NOMO-1 treated with DMSO at 0.1 percent for 48 hours (cell line): ENCODE data around the gene OLFM2.
"Not testable (repeated sequence)": the region's sequence is repeated elsewhere in the genome, so short reads cannot be mapped to it uniquely, and the experiment has no call there.

Experiments used
- DNase-seq: peaks from one replicate; lab custom pipeline; 2025; ENCODE audit not compliant: unreplicated experiment; lab: John Stamatoyannopoulos, UW

Gene OLFM2

DNA sequence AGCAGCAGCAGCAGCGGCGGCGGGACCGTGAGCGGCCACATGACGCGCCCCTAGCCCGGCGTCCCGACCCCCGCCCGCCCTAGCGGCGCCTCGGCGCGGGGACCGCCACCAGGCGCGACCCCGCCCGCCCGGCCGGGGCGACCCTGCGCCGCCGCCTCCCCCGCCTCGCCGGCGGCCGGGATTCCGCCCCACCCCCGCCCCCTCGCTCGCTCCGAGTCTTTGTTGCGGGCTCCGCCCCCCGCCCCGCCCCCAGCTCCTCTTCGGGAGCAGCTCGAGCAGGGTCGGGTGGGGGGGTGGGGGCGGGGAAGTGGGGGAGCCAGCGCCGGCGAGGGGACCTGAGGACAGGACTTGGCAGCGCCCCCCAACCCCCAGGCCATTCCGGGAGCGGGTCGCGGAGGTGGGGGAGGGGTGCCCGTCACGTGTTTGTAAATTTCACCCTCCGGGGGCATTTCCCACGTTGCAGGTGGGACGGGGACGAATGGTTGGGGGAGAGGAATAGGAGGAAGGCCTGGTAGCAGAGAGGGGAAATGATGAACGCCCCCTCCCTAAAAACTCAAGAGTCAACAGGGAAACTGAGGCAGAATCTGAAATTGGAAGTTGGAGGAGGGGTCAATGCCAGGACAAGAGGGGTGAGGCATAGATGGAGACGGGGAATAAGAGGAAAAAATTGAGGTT lies at the start of gene OLFM2:
Gene OLFM2 (minus strand): TSS at position 190 of the 675 bp plus-strand sequence. CDS start 149 bp downstream, at position 41.
- no peak for DNase-seq

DNA sequence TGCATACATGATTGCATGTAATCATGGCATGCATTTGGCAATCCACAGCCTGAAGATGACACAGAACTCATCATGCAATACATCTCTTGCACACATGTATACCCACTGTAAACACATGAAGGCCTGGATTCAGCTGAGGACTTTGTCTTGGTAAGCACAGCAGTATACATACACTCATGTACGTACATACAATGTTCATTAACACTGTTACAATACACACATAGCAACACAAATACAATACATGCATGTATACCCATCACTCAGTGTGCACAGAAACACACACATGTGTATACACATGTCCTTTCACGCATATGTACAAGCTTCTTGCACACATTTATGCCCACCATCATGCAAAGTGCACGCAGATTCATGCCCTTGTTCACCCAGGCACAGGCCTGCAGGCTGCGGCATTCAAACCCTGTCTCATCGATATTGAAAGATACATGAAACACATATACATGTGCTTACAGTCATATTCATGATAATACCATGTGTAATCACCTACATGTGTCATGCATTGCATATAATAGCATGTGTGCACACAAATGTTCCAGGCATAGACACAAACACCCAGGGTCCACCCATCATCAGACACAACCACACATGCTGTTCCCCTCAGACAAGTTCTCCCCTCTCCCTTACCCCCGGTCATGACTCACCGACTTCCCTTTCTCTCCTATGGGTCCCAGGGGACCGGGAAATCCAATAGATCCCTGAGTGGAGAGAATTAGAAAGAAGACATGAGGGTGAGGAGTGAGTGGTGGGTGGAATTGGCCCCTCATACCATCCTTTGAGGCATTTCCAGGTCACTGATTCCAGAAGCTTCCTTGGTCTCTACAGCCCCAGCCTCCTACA lies 45.3 kb upstream of the OLFM2 start:
- no peak for DNase-seq

DNA sequence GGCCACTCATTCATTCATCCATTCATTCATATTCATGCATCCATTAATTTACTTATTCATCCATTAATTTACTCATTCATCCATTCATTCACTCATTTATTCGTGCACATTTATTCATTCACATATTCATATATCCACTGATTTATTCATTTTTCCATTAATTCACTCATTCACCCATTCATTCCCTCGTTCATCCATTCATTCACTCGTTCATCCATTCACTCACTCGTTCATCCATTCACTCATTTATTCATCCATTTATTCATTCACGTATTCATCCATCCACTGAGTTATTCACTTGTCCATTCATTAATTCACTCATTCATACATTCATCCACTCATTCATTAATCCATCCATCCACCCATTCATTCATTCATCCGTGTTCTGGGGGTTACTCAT lies 35.8 kb upstream of the OLFM2 start:
- DNase-seq = no peak

DNA sequence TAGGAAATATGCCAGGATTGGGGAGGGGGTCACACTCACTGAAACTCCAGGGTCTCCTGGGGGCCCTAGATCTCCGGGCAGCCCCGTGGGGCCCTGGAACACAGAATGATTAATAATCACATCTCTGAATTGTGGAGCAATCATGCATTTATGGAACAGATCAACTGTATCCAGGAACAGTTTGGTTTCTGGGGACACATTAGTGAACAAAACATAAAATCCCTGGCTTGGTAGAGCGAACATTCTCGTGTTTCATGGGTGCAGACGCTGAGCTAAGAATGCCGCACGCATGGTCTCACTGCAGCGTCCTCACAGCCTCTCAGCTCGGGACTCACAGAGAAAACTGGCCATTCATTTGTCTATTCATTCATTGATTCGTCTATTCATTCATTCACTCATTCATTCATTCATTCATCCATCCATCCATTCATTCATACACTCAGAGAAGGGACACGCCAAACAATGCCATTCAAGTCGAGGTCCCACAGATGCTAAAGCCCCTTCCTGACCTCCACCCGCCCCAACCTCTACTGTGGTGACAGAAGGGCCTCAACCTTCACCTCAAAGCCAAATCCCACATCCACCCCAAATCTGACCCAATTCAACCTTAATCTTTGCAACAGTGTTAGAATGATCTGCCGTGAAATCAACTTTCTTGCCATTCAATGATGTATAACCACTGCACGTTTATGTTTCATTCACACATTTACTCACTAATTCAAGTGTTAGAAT lies 35.0 kb upstream of the OLFM2 start:
- DNase-seq = no peak

DNA sequence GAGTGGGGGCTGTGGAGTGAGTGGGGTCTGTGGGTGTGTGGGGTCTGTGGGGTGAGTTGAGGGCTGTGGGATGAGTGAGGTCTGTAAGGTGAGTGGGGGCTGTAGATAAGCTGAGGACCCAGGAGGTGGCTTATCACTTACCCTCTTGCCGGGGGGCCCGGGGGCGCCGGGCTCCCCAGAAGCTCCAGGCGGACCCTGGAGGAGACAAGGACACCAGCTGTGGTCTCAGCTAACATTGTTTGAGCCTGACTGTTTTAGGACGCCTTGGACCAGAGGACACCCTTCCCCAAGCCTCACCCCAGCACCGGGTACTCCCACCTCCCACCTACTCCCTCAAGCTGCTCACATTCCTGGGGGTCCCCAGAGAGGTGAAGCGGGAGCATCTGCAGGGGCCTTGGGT lies 34.2 kb upstream of the OLFM2 start:
- no peak for DNase-seq

DNA sequence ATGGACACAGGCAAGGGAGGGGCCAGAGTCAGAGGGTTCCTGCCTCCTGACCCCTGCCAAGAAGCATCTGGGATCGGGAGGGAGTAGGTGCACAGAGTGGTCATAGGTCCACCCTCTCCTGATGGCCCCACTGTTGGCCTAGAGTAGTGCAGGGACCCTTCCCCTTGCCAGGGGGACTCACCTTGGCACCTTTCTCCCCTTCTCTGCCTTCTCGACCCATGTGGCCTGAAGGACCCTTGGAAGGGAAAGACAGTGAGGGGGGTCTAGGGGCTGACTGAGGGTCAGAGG lies 33.3 kb upstream of the OLFM2 start:
- DNase-seq = no peak

DNA sequence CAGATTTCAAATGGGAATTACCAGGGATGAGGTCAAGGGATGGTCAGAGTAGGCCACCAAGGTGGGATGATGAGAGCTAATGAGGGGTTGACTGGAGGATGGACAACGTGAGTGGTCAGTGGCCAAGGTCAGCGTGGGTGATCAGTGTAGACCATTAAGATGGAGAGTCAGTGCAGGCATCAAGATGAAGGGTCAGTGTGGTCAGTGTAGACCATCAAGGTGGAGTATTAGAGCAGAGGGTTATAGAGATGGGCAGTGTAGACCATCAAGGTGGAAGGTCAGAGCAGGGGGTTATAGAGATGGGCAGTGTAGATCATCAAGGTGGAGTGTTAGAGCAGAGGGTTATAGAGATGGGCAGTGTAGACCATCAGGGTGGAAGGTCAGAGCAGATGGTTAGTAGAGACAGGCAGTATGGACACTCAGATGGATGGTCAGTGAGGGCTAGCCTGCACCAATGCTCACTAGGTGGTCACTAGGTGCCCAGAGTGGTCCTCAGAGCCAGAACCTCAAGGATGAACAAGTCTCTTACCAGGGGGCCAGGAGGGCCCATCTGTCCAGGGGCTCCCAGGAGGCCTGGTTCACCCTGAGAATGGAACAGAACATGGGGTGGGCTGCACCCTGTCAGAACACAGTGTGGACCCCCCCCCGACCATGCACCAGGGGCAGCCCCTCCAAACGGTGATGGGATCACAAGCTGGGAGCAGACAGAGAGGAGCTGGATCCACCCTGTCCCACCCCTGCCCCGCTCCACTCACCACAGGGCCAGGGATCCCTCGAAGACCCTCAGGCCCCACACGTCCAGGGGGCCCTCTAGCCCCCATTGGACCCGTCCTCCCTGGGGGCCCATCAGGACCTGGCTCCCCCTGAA lies 32.7 kb upstream of the OLFM2 start:
- DNase-seq = no peak

DNA sequence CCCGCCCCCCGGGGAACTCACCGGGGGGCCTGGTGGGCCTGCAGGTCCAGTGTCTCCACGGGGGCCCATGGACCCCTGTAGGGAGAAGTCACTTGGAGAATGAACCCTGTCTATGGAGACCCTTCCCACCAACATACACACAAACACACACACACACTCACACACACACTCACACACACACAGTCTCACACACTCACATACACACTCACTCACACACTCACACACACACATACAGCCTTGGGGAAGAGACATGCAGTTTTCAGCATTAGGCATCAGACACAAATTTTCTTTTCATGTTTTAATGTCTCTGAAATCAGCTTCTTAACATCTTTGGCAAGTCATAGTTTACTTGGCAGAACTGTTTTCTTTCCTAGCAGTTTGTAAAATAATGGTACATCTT lies 31.0 kb upstream of the OLFM2 start:
- no peak for DNase-seq

DNA sequence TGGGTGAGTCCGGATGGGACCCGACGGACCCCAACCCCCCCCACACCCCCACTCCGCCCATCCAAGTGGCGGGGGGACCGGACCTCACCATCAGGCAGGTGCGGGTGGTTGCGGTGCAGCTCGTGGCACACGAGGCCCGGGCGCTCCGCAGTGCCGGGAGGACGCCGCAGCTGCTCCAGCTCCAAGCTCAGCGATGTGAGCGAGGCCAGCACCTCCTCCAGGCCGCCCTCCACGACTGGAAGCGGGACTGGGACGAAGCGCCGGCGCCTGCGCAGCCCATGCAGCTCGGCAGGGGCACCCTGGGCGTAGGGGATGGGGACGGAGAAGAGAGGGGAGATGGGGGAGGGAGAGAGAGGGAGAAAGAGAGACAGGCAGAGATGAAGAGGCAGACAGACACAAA lies 30.1 kb upstream of the OLFM2 start:
- DNase-seq = no peak

DNA sequence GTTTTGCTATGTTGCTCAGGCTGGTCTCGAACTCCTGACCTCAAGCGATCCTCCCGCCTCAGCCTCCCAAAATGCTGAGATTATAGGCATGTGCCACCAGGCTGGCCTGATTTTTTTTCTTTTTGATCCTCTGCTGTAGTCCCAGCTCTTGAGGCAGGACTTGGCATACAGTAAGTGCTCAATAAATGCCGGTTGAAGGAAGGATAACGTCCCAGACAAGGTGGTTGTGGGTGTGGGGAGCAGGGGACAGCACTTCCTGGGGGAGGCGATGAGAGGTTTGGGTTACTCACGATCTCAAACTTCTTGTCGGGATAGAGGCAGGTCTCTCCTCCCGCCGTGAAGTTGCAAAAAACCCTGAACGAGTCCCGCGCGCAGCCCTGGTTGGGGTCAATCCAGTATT lies 29.7 kb upstream of the OLFM2 start:
- no peak for DNase-seq

DNA sequence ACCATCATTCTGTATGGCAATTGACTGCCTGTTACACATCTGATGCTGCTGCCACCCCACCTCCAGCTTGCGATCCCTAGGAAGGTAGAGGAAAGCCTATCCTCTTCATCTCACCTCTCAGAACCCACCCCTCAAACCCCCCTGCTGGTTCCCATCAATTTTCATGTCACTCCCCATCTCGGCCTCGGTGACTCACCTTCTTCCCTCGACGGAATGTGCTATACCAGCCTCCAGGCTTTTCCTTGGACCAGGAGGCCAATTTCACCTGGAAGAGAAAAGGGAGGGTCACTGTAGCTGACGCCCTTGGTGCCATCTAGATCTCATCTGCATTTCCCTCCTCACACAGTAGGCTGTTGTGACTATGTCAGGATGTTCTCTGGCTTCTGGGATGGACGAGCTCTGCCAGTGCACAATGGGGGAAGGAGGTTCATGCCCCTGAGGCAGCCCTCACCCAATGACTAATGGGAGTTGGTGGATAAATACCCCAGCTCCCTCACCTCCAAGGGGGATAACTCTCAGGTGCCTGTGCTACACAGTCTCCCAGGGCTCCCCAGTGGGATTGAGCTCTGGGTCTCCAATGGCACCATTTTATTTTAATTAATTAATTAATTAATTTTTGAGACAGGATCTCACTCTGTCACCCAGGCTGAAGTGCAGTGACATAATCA lies 26.4 kb upstream of the OLFM2 start:
- DNase-seq = no peak

DNA sequence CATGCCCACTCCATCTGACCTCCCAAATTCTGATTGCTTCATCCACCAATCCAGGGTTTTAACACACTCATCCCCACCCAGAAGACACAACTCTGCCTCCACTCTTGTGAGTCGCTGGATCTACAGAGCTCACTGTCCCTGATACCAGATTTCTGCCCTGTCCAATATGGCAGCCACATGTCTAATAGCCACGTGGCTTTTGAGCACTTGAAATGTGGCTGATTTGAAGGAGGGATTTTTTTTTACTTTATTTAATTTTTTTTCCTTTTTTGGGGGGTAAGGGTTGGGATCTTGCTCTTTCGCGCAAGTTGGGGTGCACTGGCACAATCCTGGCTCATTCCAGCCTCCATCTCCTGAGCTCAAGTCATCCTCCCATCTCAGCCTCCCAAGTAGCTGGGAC lies 24.8 kb upstream of the OLFM2 start:
- DNase-seq = no peak

DNA sequence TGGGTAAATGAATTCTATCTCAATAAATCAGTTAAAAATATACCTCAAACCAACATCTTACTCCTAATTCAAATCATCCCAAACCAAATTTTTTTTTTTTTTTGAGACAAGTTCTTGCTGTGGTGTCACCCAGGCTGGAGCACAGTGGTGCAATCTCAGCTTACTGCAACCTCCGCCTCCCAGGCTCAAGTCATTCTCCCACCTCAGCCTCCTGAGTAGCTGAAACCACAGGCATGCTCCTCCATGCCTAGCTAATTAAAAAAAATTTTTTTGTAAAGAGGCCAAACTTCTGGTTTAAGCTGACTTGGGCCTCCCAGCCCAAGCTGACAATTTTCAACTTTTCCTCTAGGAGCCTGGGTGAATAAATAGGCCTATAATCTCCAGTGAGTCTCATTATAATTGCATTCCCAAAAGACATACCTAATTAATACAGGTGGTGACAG lies 22.1 kb upstream of the OLFM2 start:
- no peak for DNase-seq

DNA sequence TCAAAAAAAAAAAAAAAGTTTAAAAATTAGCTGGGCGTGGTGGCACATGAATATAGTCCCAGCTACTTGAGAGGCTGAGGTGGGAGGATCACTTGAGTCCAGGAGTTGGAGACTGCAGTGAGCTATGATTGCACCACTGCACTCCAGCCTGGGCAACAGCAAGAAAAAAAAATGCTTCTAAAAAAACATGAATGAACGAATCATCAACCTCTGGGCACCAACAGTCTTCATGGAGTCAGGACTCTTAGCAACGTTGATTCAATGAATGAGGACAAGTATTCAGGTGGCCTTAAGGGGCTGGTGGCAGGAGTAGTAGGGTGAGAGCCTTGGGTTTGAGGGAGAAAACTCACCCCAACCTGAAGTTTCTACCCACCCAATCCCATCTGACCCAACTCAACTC lies 20.6 kb upstream of the OLFM2 start:
- DNase-seq = no peak

DNA sequence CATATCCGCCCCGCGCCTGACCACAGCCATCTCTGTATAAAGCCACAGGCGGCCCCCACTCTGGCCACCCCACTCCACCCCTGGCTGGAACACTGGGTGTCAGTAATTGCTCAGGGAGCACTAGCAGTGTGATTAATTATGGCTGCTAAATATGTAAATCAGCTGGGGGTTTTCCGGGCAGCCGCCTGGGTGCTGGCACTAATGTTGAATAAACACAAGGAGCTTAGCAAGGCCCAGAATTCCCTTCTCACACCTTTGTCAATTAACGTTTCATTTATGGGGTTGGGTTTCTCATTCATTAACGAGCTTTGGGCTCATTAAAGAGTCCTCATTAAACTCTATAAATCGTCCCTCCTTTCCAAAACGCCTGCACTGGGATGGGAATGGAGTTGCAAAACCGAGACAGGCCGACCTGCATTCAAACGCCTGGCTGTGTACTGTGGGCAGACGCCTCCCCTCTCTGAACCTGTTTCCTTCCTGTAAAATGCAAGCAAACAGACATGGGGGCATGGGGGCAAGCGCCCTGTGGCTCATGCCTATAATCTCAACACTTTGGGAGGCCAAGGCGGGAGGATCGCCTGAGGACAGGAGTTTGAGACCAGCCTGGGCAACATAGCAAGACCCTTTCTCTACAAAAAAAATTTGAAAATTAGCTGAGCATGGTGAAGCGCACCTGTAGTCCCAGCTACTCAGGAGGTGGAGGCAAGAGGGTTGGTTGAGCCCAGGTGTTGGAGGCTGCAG lies 17.7 kb upstream of the OLFM2 start:
- no peak for DNase-seq

DNA sequence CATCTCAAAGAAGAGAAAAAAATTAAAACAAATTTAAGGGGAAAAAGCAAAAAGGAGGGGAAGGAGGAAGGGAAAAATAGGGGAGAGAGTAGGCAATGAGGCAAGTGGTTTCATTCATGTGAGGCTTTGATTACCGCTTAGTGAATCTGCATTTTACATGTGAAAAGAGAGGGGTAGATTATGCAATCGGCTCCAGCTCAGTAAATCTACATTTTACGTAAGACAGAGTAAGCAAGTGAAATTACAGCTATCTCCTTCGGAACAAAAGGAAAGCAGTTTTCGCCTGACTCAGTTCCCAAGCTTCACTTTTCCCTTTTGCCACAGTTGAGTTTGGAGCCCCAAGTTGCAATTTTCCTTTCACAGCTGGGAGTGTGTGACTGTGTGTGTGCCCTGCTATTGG lies 16.0 kb upstream of the OLFM2 start:
- no peak for DNase-seq

DNA sequence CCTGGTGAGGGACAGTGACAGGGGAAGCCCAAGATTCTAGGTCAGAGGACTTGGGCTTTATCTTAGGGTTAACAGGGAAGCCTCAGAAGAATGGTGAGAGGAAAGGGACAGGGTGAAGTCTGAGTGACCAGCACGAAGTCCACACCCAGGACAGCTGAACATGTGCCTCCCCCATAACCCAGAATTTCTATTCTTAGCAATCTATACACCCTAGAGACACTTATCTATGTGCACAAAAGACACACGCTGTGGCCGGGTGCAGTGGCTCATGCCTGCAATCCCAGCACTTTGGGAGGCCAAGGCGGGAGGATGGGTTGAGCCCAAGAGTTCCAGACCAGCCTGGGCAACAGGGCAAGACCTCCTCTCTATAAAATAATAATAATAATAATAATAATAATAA lies 11.1 kb upstream of the OLFM2 start:
- DNase-seq = no peak

DNA sequence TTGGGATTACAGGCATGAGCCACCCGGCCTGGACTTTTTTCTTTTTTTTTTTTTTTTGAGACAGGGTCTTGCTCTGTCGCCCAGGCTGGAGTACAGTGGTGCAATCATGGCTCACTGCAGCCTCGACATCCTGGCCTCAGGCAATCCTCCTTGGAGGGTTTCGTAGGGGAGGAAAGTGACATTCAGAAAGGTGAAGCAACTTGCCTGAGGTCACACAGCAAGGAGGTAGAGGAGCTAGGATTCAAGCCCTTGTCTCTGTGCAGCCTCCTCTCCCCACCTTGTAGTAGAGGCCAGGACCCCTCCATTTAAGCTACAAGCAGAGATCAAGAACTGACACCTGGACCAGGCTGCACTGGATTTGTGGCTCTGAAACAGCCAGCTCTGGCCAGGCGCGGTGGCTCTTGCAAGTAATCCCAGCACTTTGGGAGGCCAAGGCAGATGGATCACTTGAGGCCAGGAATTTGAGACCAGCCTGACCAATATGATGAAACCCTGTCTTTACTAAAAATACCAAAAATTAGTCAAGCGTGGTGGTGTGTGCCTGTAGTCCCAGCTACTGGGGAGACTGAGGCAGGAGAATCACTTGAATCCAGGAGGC lies 10.3 kb upstream of the OLFM2 start:
- not testable (repeated sequence) for DNase-seq

DNA sequence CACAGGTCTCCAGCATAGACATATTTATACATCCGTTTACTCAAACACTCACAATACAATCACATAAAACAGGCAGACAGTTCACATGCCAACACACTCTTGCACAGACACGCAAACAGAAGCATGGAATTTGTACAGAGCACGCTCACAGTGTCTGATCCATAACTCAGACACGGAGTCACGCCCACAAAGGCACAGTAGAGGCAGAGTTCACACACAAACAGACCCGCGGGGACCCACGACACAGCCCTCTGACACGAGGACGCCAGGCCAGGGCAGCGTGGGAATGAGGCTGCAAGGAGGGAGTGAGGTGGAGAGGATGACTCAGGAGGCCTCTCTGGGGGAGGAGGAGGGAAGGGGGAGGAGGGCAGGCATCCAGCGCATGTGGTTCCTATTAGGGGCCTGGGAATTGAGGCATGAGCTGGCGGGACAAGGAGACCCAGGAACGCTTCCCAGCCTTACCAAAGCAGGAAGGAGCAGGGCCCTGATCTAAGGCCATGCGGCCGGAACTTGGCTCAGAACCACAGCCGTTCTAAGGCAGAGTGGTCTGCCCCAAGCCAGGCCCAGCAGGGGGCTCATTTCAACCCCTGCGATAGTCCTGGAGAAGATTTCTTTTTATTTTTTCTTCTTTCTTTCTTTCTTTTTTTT lies 9.1 kb upstream of the OLFM2 start:
- no peak for DNase-seq
